PC-3 (cell line): ENCODE results near the gene CCDC142. TPM values are rescaled to one million over a fixed set of nuclear protein-coding genes. Genes with fewer than 3 reads are reported as not detected.

ENCODE experiments used
- ATAC-seq: fragments of 200-7000 bp; cut with Tn5 transposase; 2 replicates; pipeline ENCODE4 v1.9.1; 2020; ENCODE audit warnings: mild to moderate bottlenecking, moderate library complexity
- BruUV-seq: library from RNA; stranded (reverse); fragments of 400-500 nt; replicated peaks from 2 replicates; lab custom pipeline; 2021; lab: Mats Ljungman, UMichigan
- CTCF ChIA-PET: fragments of 300-600 bp; sonication (Branson Sonifier 250); formaldehyde crosslinking; loops from one replicate; lab custom pipeline; 2022; ENCODE audit warnings: antibody characterized with exemption; lab: Charles Lee
- POLR2A ChIA-PET: fragments of 300-600 bp; sonication (Branson Sonifier 250); formaldehyde crosslinking; loops from one replicate; lab custom pipeline; 2022; ENCODE audit warnings: antibody characterized with exemption; ENCODE audit not compliant: unreplicated experiment; lab: Charles Lee
- DNase-seq: peaks from one replicate; pipeline ENCODE4 v3.0.0-alpha.2; 2015
- H2AFZ ChIP-seq: fragments of 300-600 bp; sonication (generic); 2 replicates; pipeline ENCODE4 v1.6.0; 2016; ENCODE audit warnings: antibody characterized with exemption, low read length
- H3F3A ChIP-seq: fragments of 300-600 bp; sonication (generic); one replicate; pipeline ENCODE4 v1.6.0; 2017; ENCODE audit warnings: antibody characterized with exemption, low read length, control low read depth, mild to moderate bottlenecking; ENCODE audit not compliant: unreplicated experiment
- H3K27ac ChIP-seq: fragments of 300-600 bp; sonication (generic); 2 replicates; pipeline ENCODE4 v1.5.1; 2016; ENCODE audit warnings: mild to moderate bottlenecking, low read length
- H3K27me3 ChIP-seq: fragments of 300-600 bp; sonication (generic); 2 replicates; pipeline ENCODE4 v1.6.1; 2016; ENCODE audit warnings: low read length, mixed read lengths
- H3K36me3 ChIP-seq: fragments of 300-600 bp; sonication (generic); 2 replicates; pipeline ENCODE4 v1.6.1; 2016; ENCODE audit warnings: low read depth, mixed run types, low read length, mixed read lengths
- H3K4me1 ChIP-seq: fragments of 300-600 bp; sonication (generic); 2 replicates; pipeline ENCODE4 v1.5.1; 2016; ENCODE audit warnings: low read length; ENCODE audit not compliant: insufficient read depth
- H3K4me2 ChIP-seq: fragments of 300-600 bp; sonication (generic); 2 replicates; pipeline ENCODE4 v1.6.0; 2016; ENCODE audit warnings: low read length
- H3K4me3 ChIP-seq: fragments of 300-600 bp; sonication (generic); 2 replicates; pipeline ENCODE4 v1.5.1; 2016; ENCODE audit warnings: mild to moderate bottlenecking, low read length, mixed read lengths
- H3K79me2 ChIP-seq: fragments of 300-600 bp; sonication (generic); 2 replicates; pipeline ENCODE4 v1.6.1; 2017; ENCODE audit warnings: low read length, mixed read lengths
- H3K9ac ChIP-seq: fragments of 300-600 bp; sonication (generic); 2 replicates; pipeline ENCODE4 v1.6.0; 2016; ENCODE audit warnings: mild to moderate bottlenecking, low read length
- H3K9me2 ChIP-seq: fragments of 300-600 bp; sonication (generic); replicated peaks from 2 replicates; pipeline ENCODE4 v1.6.1; 2016; ENCODE audit warnings: mixed run types, low read length, mixed read lengths
- H3K9me3 ChIP-seq: fragments of 300-600 bp; sonication (generic); 2 replicates; pipeline ENCODE4 v1.6.1; 2016; ENCODE audit warnings: low read length, mixed read lengths
- H4K20me1 ChIP-seq: fragments of 300-600 bp; sonication (generic); 2 replicates; pipeline ENCODE4 v1.6.1; 2016; ENCODE audit warnings: low read length, mixed read lengths
- CTCF ChIP-seq: fragments of 300-600 bp; sonication (generic); conservative IDR thresholded peaks from 2 replicates; pipeline ENCODE4 v1.5.1; 2017; ENCODE audit warnings: antibody characterized with exemption, low read depth, mild to moderate bottlenecking, low read length
- EZH2 ChIP-seq: fragments of 300-600 bp; sonication (generic); IDR thresholded peaks from one replicate; pipeline ENCODE4 v1.6.1; 2017; ENCODE audit warnings: antibody characterized with exemption, mild to moderate bottlenecking, low read length; ENCODE audit not compliant: unreplicated experiment
- EZH2phosphoT487 ChIP-seq: fragments of 300-600 bp; sonication (generic); IDR thresholded peaks from 2 replicates; pipeline ENCODE4 v1.6.1; 2018; ENCODE audit warnings: mild to moderate bottlenecking, antibody characterized with exemption, low read length, borderline replicate concordance
- intact Hi-C: fragments of 100-400 bp; cut with micrococcal nuclease; formaldehyde crosslinking; loops from 2 replicates; pipeline ENCODE4 v1.9.0; 2023
- total RNA-seq: library from RNA; depleted of rRNA; stranded (reverse); fragments of >200 nt; gene quantifications from 2 replicates; pipeline ENCODE4 v1.2.3, GENCODE V29; 2014

CCDC142 gene
- total RNA-seq, 1 experiment from 2014 or later: 14.7 TPM

GRCh38 chr2:74481961-74482800, 617 bp downstream of the CCDC142 start:
- Histone ChIP-seq H3K4me2 (peak overlapping the region; percentile 91), H3K4me3 (peak overlapping the region; percentile 84), H3K9me3 (no peaks in the 10 kb centered on the region), H3K4me1 (peaks cover 20% of the 10 kb centered on the region), H3K79me2 (peaks cover 50% of the 10 kb centered on the region), H3K36me3 (peaks cover 5% of the 10 kb centered on the region; the same call in 1 of the 2 replicates), H3K9ac (peak overlapping the region; percentile 84), H3K27ac (peak overlapping the region; percentile 46), H3K9me2 (no peaks in the 10 kb centered on the region), H3F3A (no peaks in the 10 kb centered on the region), H4K20me1 (no peaks in the 10 kb centered on the region), H3K27me3 (no peaks in the 10 kb centered on the region), H2AFZ (peak overlapping the region; percentile 97)
- DNase-seq (peak; percentile 37), ATAC-seq (peak; percentile 41)
- ChIA-PET POLR2A (no interaction called here), CTCF (interaction anchor here (1.3 kb wide), 1 partner anchor 50 kb away, joined by 5 read pairs; no protein-coding TSS in a partner anchor)
- intact Hi-C loops: loop anchor here (1.0 kb wide), 1 partner anchor 27 kb away; the partner anchor contains the start of gene INO80B
- no TSS peak for BruUV-seq
- no peak for TF ChIP-seq EZH2
- no peak for TF ChIP-seq EZH2phosphoT487
- no peak for TF ChIP-seq CTCF

- DNase-seq: no peak
- ChIA-PET CTCF (no interaction called here), POLR2A (interaction anchor here (0.6 kb wide), 1 partner anchor 25 kb away, joined by 6 read pairs; no protein-coding TSS in a partner anchor)
- peaks cover 20% of the 10 kb centered on the region for H3K4me1 ChIP-seq
- peaks cover 50% of the 10 kb centered on the region for H3K79me2 ChIP-seq
- H4K20me1 ChIP-seq: no peaks in the 10 kb centered on the region
- no peak for TF ChIP-seq CTCF
- no peak for TF ChIP-seq EZH2
- TF ChIP-seq EZH2phosphoT487: no peak
- peak overlapping the region; percentile 91 for H3K4me2 ChIP-seq
- no peaks in the 10 kb centered on the region for H3F3A ChIP-seq
- peak overlapping the region; percentile 84 for H3K9ac ChIP-seq
- peaks cover 5% of the 10 kb centered on the region; the same call in 1 of the 2 replicates for H3K36me3 ChIP-seq
- no TSS peak for BruUV-seq
- no peak overlapping the region; the same call in 1 of the 2 replicates for H2AFZ ChIP-seq
- H3K27me3 ChIP-seq: no peaks in the 10 kb centered on the region
- no peak overlapping the region for H3K27ac ChIP-seq
- H3K9me3 ChIP-seq: no peaks in the 10 kb centered on the region
- no peak for ATAC-seq
- H3K4me3 ChIP-seq: peak overlapping the region; percentile 84
- no peaks in the 10 kb centered on the region for H3K9me2 ChIP-seq
- intact Hi-C loops: no loop called here
Observed at GRCh38 chr2:74481431-74481830, 1.4 kb downstream of the CCDC142 start.

- ATAC-seq (no peak), DNase-seq (no peak)
- Histone ChIP-seq H3K79me2 (peaks cover 17% of the 10 kb centered on the region), H4K20me1 (no peaks in the 10 kb centered on the region), H3K4me1 (peaks cover 14% of the 10 kb centered on the region), H3K9me2 (no peaks in the 10 kb centered on the region), H2AFZ (no peak overlapping the region), H3K27me3 (no peaks in the 10 kb centered on the region), H3K4me2 (no peak overlapping the region), H3F3A (peaks cover 10% of the 10 kb centered on the region), H3K36me3 (peaks cover 13% of the 10 kb centered on the region), H3K9me3 (no peaks in the 10 kb centered on the region), H3K27ac (no peak overlapping the region), H3K4me3 (no peak overlapping the region), H3K9ac (no peak overlapping the region)
- TF ChIP-seq EZH2: no peak
- peak; percentile 51 for TF ChIP-seq CTCF
- no peak for TF ChIP-seq EZH2phosphoT487
- ChIA-PET POLR2A (no interaction called here), CTCF (no interaction called here)
- intact Hi-C loops: no loop called here
- BruUV-seq: no TSS peak
Observed at GRCh38 chr2:74474899-74475298, 7.9 kb downstream of the CCDC142 start.
